KMS-11 (cell line): ENCODE results near the gene DDX27.

ENCODE experiments used
- H2AFZ ChIP-seq: fragments of 200-600 bp; sonication (generic); 2 replicates; pipeline ENCODE4 v1.6.1; 2016; ENCODE audit warnings: antibody characterized with exemption, mixed run types, low read depth
- H3K27ac ChIP-seq: fragments of 200-600 bp; sonication (generic); 2 replicates; pipeline ENCODE4 v1.6.1; 2016; ENCODE audit warnings: mild to moderate bottlenecking, mixed run types
- H3K27me3 ChIP-seq: fragments of 200-600 bp; sonication (generic); 2 replicates; pipeline ENCODE4 v1.6.1; 2017; ENCODE audit warnings: mild to moderate bottlenecking, low read depth, mixed run types, moderate library complexity; ENCODE audit not compliant: insufficient read depth
- H3K36me3 ChIP-seq: fragments of 200-600 bp; sonication (generic); 2 replicates; pipeline ENCODE4 v1.6.1; 2017; ENCODE audit warnings: mild to moderate bottlenecking, mixed run types; ENCODE audit not compliant: insufficient read depth
- H3K4me1 ChIP-seq: fragments of 200-600 bp; sonication (generic); 2 replicates; pipeline ENCODE4 v1.6.1; 2016; ENCODE audit warnings: mild to moderate bottlenecking, low read depth, mixed run types; ENCODE audit not compliant: poor library complexity, severe bottlenecking
- H3K4me2 ChIP-seq: fragments of 200-600 bp; sonication (generic); 2 replicates; pipeline ENCODE4 v1.7.0; 2016; ENCODE audit warnings: mild to moderate bottlenecking, mixed run types
- H3K4me3 ChIP-seq: fragments of 200-600 bp; sonication (generic); IDR thresholded peaks from 2 replicates; pipeline ENCODE4 v1.6.1; 2017; ENCODE audit warnings: low read depth, low read length, mixed read lengths; ENCODE audit not compliant: insufficient read depth
- H3K79me2 ChIP-seq: fragments of 200-600 bp; sonication (generic); 2 replicates; pipeline ENCODE4 v1.6.1; 2016; ENCODE audit warnings: low read depth, mixed run types; ENCODE audit not compliant: insufficient read depth
- H3K9ac ChIP-seq: fragments of 200-600 bp; sonication (generic); 2 replicates; pipeline ENCODE4 v1.6.1; 2016; ENCODE audit warnings: mild to moderate bottlenecking, mixed run types
- H4K20me1 ChIP-seq: fragments of 200-600 bp; sonication (generic); 2 replicates; pipeline ENCODE4 v1.6.1; 2016; ENCODE audit warnings: mild to moderate bottlenecking, mixed run types; ENCODE audit not compliant: insufficient read depth
- TF ChIP-seq, protein P1 (sequence below): fragments of 200-600 bp; sonication (generic); conservative IDR thresholded peaks from 2 replicates; pipeline ENCODE4 v1.6.1; 2017; ENCODE audit warnings: low read depth, mild to moderate bottlenecking, antibody characterized with exemption, low read length, moderate library complexity, mixed read lengths

DDX27 gene

DNA sequence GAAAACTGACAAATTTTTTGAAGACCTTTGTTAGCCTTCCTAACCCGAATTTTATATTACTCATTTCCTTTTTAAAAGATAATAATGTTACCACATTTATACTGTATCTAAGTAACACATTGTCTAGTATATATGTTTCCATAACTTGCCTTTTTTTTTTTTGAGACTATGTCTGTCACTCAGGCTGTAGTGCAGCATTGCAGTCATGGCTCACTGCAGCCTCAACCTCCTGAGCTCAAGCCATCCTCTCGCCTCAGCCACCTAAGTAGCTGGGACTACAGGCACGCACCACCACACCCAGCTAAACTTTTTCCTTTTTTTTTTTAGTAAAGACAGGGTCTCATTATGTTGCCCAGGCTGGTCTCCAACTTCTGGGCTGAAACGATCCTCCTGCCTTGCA lies 40.1 kb downstream of the DDX27 start:
- Histone ChIP-seq H3K9ac (no peak overlapping the region), H3K4me3 (no peak overlapping the region), H3K79me2 (no peaks in the 10 kb centered on the region), H3K36me3 (no peaks in the 10 kb centered on the region; the same call in 1 of the 2 replicates), H3K27ac (no peak overlapping the region), H4K20me1 (no peaks in the 10 kb centered on the region), H2AFZ (no peak overlapping the region), H3K27me3 (no peaks in the 10 kb centered on the region), H3K4me1 (no peaks in the 10 kb centered on the region), H3K4me2 (no peak overlapping the region)
- TF ChIP-seq, protein P1, sequence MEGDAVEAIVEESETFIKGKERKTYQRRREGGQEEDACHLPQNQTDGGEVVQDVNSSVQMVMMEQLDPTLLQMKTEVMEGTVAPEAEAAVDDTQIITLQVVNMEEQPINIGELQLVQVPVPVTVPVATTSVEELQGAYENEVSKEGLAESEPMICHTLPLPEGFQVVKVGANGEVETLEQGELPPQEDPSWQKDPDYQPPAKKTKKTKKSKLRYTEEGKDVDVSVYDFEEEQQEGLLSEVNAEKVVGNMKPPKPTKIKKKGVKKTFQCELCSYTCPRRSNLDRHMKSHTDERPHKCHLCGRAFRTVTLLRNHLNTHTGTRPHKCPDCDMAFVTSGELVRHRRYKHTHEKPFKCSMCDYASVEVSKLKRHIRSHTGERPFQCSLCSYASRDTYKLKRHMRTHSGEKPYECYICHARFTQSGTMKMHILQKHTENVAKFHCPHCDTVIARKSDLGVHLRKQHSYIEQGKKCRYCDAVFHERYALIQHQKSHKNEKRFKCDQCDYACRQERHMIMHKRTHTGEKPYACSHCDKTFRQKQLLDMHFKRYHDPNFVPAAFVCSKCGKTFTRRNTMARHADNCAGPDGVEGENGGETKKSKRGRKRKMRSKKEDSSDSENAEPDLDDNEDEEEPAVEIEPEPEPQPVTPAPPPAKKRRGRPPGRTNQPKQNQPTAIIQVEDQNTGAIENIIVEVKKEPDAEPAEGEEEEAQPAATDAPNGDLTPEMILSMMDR: no peak

DNA sequence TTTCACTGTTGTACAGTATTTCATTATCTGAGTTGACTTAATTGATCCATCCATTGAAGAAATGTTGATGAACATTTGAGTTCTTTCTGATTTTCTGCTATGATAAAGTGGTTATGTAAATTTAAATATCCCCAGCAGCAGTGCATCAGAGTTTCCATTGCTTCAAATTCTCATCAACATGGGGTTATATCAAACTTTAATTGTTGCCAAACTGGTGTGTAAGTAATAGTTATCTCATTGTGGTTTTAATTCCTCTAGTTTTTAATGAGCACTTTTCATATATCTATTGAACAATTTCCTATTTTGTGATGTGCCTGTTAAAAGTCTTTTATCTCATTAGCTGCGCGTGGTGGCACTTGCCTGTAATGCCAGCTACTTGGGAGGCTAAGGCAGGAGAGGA lies 40.6 kb downstream of the DDX27 start:
- TF ChIP-seq, protein P1: no peak
- Histone ChIP-seq H4K20me1 (no peaks in the 10 kb centered on the region), H3K4me1 (no peaks in the 10 kb centered on the region), H3K27ac (no peak overlapping the region), H3K4me3 (no peak overlapping the region), H2AFZ (no peak overlapping the region), H3K9ac (no peak overlapping the region), H3K4me2 (no peak overlapping the region), H3K79me2 (no peaks in the 10 kb centered on the region), H3K36me3 (no peaks in the 10 kb centered on the region; the same call in 1 of the 2 replicates), H3K27me3 (no peaks in the 10 kb centered on the region)

DNA sequence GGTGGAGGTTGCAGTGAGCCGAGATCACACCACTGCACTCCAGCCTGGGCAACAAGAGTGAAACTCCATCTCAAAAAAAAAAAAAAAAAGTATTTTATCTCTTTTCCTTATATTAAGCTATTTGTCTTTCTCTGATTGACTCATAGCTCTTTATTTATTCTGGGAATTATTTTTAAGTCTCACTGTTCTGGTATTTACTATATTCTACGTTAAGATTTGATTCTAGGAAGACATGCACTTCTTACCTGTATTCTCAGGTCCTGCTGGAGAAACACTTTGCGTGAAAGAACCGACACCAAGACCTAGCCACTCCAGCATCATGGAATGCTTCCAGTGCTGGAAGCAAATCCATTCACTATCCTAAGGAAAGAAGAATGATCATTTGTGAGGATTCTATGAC lies 41.0 kb downstream of the DDX27 start:
- Histone ChIP-seq H3K79me2 (no peaks in the 10 kb centered on the region), H3K4me3 (no peak overlapping the region), H3K9ac (no peak overlapping the region), H4K20me1 (no peaks in the 10 kb centered on the region), H3K4me1 (no peaks in the 10 kb centered on the region), H3K27ac (no peak overlapping the region), H3K4me2 (no peak overlapping the region), H2AFZ (no peak overlapping the region), H3K36me3 (no peaks in the 10 kb centered on the region; the same call in 1 of the 2 replicates), H3K27me3 (no peaks in the 10 kb centered on the region)
- TF ChIP-seq, protein P1: no peak

DNA sequence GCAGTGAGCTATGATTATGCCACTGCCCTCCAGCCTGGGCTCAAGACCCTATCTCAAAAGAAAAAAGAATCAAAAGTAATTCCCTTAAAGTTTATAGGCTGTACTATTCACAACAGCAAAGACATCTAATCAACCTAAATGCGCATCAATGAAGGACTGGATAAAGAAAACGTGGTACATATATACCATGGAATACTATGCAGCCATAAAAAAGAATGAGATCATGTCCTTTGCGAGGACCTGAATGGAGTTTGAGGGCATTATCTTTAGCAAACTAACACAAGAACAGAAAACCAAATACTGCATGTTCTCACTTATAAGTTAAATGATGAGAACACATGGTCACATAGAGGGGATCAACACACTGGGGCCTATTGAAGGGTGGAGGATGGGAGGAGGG lies 42.0 kb downstream of the DDX27 start:
- Histone ChIP-seq H3K27me3 (no peaks in the 10 kb centered on the region), H3K27ac (no peak overlapping the region), H3K9ac (no peak overlapping the region), H3K4me2 (no peak overlapping the region), H3K36me3 (no peaks in the 10 kb centered on the region; the same call in 1 of the 2 replicates), H4K20me1 (no peaks in the 10 kb centered on the region), H2AFZ (no peak overlapping the region), H3K79me2 (no peaks in the 10 kb centered on the region), H3K4me1 (no peaks in the 10 kb centered on the region), H3K4me3 (no peak overlapping the region)
- TF ChIP-seq, protein P1: no peak
